Measurements from ENCODE around the gene RNF41.
"Not testable (repeated sequence)": the region's sequence is repeated elsewhere in the genome, so short reads cannot be mapped to it uniquely, and the experiment has no call there.

RNF41 gene

DNA sequence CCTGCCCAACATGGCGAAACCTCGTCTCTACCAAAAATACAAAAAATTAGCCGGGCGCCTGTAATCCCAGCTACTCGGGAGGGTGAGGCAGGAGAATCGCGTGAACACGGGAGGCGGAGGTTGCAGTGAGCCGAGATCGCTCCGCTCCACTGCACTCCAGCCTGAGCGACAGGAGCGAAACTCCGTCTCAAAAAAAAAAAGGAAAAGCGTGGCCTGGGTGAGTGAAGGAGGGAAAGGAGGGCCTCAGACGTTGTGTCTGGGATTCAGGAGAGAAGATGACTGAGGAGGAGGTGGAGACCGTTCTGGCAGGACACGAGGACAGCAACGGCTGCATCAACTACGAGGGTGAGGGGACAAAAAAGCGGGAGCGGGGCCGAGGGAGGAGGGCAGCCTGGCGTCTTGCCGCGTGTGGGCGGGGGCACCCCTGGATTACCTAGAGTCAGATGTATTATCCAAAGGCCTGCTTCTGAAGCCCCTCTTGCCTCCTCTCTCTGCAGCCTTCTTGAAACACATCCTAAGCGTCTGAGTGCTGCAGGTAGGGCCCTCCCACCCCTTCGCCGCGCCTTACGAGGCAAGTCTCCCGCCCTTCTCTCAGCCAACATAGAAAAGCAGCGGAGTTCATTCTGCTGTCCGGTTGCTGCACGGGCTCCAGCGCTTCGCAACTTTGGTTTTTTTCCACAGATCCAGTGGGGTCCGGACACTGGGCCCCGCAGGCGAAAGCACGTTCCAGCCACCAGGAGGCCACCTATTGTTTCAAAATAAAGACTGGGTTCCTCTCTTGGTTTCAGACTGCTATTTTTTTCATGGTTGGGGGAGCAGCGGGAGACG, 64.3 kb downstream of the RNF41 start:
- Histone ChIP-seq H3K4me1 (ENCODE audit: control insufficient read depth, low read length) (peaks cover 46% of the 10 kb centered on the region), H3K9me2 (replicated peaks; ENCODE audit: control insufficient read depth, low read length) (no peaks in the 10 kb centered on the region), H3K9me3 (ENCODE audit: control insufficient read depth, insufficient read depth, low read length) (no peaks in the 10 kb centered on the region), H3F3A (ENCODE audit: control insufficient read depth, insufficient read depth) (peaks cover 11% of the 10 kb centered on the region), H3K4me2 (ENCODE audit: low read length) (peak overlapping the region; percentile 77), H4K20me1 (ENCODE audit: control insufficient read depth, insufficient read depth, low read depth, low read length) (peaks cover 15% of the 10 kb centered on the region), H3K4me3 (ENCODE audit: low read length) (peak overlapping the region; percentile 82), H3K27ac (ENCODE audit: low read depth, low read length) (peak overlapping the region; percentile 78), H3K79me2 (ENCODE audit: control insufficient read depth, low read length) (peaks cover 59% of the 10 kb centered on the region), H3K27me3 (ENCODE audit: control insufficient read depth, low read length) (no peaks in the 10 kb centered on the region), H3K36me3 (ENCODE audit: control insufficient read depth, low read length) (peaks cover 56% of the 10 kb centered on the region)
- TF ChIP-seq CTCF (IDR thresholded peaks at IDR 0.05; ENCODE audit: low read depth, low read length, poor library complexity, severe bottlenecking) (peak; percentile 43), EZH2phosphoT487 (IDR thresholded peaks at IDR 0.05; ENCODE audit: borderline replicate concordance, low read length) (no peak)

- peaks cover 15% of the 10 kb centered on the region for H4K20me1 ChIP-seq (ENCODE audit: control insufficient read depth, insufficient read depth, low read depth, low read length)
- H3K27ac ChIP-seq (ENCODE audit: low read depth, low read length): peak overlapping the region; percentile 78
- not testable (repeated sequence) for H3K9me2 ChIP-seq (replicated peaks; ENCODE audit: control insufficient read depth, low read length); H3K27me3 ChIP-seq (ENCODE audit: control insufficient read depth, low read length); H3F3A ChIP-seq (ENCODE audit: control insufficient read depth, insufficient read depth); H3K9me3 ChIP-seq (ENCODE audit: control insufficient read depth, insufficient read depth, low read length)
- peaks cover 63% of the 10 kb centered on the region for H3K79me2 ChIP-seq (ENCODE audit: control insufficient read depth, low read length)
- peak overlapping the region; percentile 77 for H3K4me2 ChIP-seq (ENCODE audit: low read length)
- H3K4me1 ChIP-seq (ENCODE audit: control insufficient read depth, low read length): peaks cover 44% of the 10 kb centered on the region
- peak overlapping the region; percentile 82 for H3K4me3 ChIP-seq (ENCODE audit: low read length)
- H3K36me3 ChIP-seq (ENCODE audit: control insufficient read depth, low read length): peaks cover 52% of the 10 kb centered on the region
Observed at GRCh38 chr12:56156464-56157200, 65.1 kb downstream of the RNF41 start.

GRCh38 chr12:56155256-56155845, 66.4 kb downstream of the RNF41 start:
- Histone ChIP-seq H3F3A (ENCODE audit: control insufficient read depth, insufficient read depth) (peaks cover 3% of the 10 kb centered on the region; the same call in 1 of the 2 replicates), H3K4me2 (ENCODE audit: low read length) (no peak overlapping the region), H3K27me3 (ENCODE audit: control insufficient read depth, low read length) (no peaks in the 10 kb centered on the region), H4K20me1 (ENCODE audit: control insufficient read depth, insufficient read depth, low read depth, low read length) (peaks cover 15% of the 10 kb centered on the region), H3K4me1 (ENCODE audit: control insufficient read depth, low read length) (peaks cover 47% of the 10 kb centered on the region), H3K9me2 (replicated peaks; ENCODE audit: control insufficient read depth, low read length) (no peaks in the 10 kb centered on the region), H3K36me3 (ENCODE audit: control insufficient read depth, low read length) (peaks cover 40% of the 10 kb centered on the region), H3K4me3 (ENCODE audit: low read length) (no peak overlapping the region), H3K9me3 (ENCODE audit: control insufficient read depth, insufficient read depth, low read length) (no peaks in the 10 kb centered on the region), H3K27ac (ENCODE audit: low read depth, low read length) (no peak overlapping the region), H3K79me2 (ENCODE audit: control insufficient read depth, low read length) (peaks cover 57% of the 10 kb centered on the region)
- TF ChIP-seq CTCF (IDR thresholded peaks at IDR 0.05; ENCODE audit: low read depth, low read length, poor library complexity, severe bottlenecking) (no peak), EZH2phosphoT487 (IDR thresholded peaks at IDR 0.05; ENCODE audit: borderline replicate concordance, low read length) (no peak)
